Measurements from ENCODE around the gene PSME1.

DNA sequence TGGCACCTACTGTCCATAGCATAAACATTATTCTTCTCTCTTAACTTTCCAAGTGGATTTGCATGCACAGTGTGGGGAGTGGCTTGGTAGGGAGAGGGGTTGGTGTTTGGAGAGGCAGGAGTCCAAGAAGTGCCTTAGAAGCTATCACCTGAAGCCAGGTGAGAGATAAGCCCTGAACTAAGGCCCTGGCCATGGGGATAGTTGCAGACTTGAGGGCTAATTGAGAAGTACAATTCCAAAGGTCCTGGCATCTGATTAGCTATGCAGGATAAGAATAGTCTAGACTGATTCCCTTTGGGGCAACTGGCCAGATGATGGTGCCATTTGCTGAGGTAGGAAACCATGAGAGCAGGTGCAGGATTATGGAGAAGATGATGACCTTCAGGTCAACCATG is 43.9 kb upstream of the PSME1 start:
- TF ChIP-seq, protein P1, sequence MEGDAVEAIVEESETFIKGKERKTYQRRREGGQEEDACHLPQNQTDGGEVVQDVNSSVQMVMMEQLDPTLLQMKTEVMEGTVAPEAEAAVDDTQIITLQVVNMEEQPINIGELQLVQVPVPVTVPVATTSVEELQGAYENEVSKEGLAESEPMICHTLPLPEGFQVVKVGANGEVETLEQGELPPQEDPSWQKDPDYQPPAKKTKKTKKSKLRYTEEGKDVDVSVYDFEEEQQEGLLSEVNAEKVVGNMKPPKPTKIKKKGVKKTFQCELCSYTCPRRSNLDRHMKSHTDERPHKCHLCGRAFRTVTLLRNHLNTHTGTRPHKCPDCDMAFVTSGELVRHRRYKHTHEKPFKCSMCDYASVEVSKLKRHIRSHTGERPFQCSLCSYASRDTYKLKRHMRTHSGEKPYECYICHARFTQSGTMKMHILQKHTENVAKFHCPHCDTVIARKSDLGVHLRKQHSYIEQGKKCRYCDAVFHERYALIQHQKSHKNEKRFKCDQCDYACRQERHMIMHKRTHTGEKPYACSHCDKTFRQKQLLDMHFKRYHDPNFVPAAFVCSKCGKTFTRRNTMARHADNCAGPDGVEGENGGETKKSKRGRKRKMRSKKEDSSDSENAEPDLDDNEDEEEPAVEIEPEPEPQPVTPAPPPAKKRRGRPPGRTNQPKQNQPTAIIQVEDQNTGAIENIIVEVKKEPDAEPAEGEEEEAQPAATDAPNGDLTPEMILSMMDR (IDR thresholded peaks at IDR 0.05 in 2 of 3, conservative IDR thresholded peaks at IDR 0.05 in 1 of 3; ENCODE audit: control insufficient read depth in 2 of 3, extremely low read depth in 1 of 3, insufficient read depth in 1 of 3, low read depth in 3 of 3, low read length in 3 of 3): no peak
- TF ChIP-seq EP300 (IDR thresholded peaks at IDR 0.05; ENCODE audit: borderline replicate concordance in 1 of 2, control insufficient read depth in 1 of 2, low read depth in 2 of 2, low read length in 2 of 2) (no peak), EZH2 (IDR thresholded peaks at IDR 0.05; ENCODE audit: borderline replicate concordance, control insufficient read depth, low read depth, low read length) (no peak), TAF1 (IDR thresholded peaks at IDR 0.05; ENCODE audit: borderline replicate concordance, low read depth, low read length) (no peak), SUPT20H (IDR thresholded peaks at IDR 0.05; ENCODE audit: borderline replicate concordance, control insufficient read depth, low read depth, low read length) (no peak), NRF1 (conservative IDR thresholded peaks at IDR 0.05; ENCODE audit: low read depth, low read length) (no peak), FOS (IDR thresholded peaks at IDR 0.05; ENCODE audit: borderline replicate concordance, extremely low read depth, insufficient read length) (no peak), RB1 (IDR thresholded peaks at IDR 0.05; ENCODE audit: borderline replicate concordance) (no peak), SIN3A (IDR thresholded peaks at IDR 0.05; ENCODE audit: low read depth, low read length) (no peak), CREM (IDR thresholded peaks at IDR 0.05; ENCODE audit: low read depth) (no peak), IKZF1 (conservative IDR thresholded peaks at IDR 0.05) (no peak)
- TF ChIP-seq, protein P2, sequence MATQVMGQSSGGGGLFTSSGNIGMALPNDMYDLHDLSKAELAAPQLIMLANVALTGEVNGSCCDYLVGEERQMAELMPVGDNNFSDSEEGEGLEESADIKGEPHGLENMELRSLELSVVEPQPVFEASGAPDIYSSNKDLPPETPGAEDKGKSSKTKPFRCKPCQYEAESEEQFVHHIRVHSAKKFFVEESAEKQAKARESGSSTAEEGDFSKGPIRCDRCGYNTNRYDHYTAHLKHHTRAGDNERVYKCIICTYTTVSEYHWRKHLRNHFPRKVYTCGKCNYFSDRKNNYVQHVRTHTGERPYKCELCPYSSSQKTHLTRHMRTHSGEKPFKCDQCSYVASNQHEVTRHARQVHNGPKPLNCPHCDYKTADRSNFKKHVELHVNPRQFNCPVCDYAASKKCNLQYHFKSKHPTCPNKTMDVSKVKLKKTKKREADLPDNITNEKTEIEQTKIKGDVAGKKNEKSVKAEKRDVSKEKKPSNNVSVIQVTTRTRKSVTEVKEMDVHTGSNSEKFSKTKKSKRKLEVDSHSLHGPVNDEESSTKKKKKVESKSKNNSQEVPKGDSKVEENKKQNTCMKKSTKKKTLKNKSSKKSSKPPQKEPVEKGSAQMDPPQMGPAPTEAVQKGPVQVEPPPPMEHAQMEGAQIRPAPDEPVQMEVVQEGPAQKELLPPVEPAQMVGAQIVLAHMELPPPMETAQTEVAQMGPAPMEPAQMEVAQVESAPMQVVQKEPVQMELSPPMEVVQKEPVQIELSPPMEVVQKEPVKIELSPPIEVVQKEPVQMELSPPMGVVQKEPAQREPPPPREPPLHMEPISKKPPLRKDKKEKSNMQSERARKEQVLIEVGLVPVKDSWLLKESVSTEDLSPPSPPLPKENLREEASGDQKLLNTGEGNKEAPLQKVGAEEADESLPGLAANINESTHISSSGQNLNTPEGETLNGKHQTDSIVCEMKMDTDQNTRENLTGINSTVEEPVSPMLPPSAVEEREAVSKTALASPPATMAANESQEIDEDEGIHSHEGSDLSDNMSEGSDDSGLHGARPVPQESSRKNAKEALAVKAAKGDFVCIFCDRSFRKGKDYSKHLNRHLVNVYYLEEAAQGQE (IDR thresholded peaks at IDR 0.05; ENCODE audit: low read depth, low read length): no peak
- TF ChIP-seq, protein P3, sequence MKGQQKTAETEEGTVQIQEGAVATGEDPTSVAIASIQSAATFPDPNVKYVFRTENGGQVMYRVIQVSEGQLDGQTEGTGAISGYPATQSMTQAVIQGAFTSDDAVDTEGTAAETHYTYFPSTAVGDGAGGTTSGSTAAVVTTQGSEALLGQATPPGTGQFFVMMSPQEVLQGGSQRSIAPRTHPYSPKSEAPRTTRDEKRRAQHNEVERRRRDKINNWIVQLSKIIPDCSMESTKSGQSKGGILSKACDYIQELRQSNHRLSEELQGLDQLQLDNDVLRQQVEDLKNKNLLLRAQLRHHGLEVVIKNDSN (IDR thresholded peaks at IDR 0.05; ENCODE audit: borderline replicate concordance, extremely low read length, insufficient read depth, low read depth, low read length): no peak
- TF ChIP-seq, protein P4, sequence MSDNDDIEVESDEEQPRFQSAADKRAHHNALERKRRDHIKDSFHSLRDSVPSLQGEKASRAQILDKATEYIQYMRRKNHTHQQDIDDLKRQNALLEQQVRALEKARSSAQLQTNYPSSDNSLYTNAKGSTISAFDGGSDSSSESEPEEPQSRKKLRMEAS (IDR thresholded peaks at IDR 0.05; ENCODE audit: low read depth, low read length): no peak
